HG03066 (cell line): ENCODE measurements around the gene PAX8.

ENCODE experiments used
- ATAC-seq: cut with Tn5 transposase; IDR thresholded peaks from one replicate; pipeline ENCODE4 v1.9.1; 2021; ENCODE audit warnings: low read depth; ENCODE audit not compliant: unreplicated experiment

Gene PAX8

GRCh38 chr2:113268621-113269360, 9.9 kb downstream of the PAX8 start:
- no peak for ATAC-seq

- ATAC-seq, result no peak
Observed at GRCh38 chr2:113266431-113266830, 12.3 kb downstream of the PAX8 start.

GRCh38 chr2:113264713-113265403, 13.9 kb downstream of the PAX8 start:
- no peak for ATAC-seq

GRCh38 chr2:113263546-113263945, 15.2 kb downstream of the PAX8 start:
- ATAC-seq, result no peak

GRCh38 chr2:113260991-113261390, 17.7 kb downstream of the PAX8 start:
- no peak for ATAC-seq

GRCh38 chr2:113258471-113259147, 20.1 kb downstream of the PAX8 start:
- no peak for ATAC-seq

- no peak for ATAC-seq
Observed at GRCh38 chr2:113257516-113258264, 21.0 kb downstream of the PAX8 start.

- ATAC-seq, result no peak
Observed at GRCh38 chr2:113255140-113256070, 23.3 kb downstream of the PAX8 start.

GRCh38 chr2:113253453-113253852, 25.3 kb downstream of the PAX8 start:
- no peak for ATAC-seq

- no peak for ATAC-seq
Observed at GRCh38 chr2:113252047-113252590, 26.6 kb downstream of the PAX8 start.

- no peak for ATAC-seq
Observed at GRCh38 chr2:113251118-113251517, 27.6 kb downstream of the PAX8 start.

- ATAC-seq, result peak; percentile 68
Observed at GRCh38 chr2:113248997-113249770, 29.5 kb downstream of the PAX8 start.

- no peak for ATAC-seq
Observed at GRCh38 chr2:113246606-113247005, 32.1 kb downstream of the PAX8 start.

GRCh38 chr2:113245276-113245711, 33.4 kb downstream of the PAX8 start:
- ATAC-seq, result no peak

- no peak for ATAC-seq
Observed at GRCh38 chr2:113242327-113242726, 36.4 kb downstream of the PAX8 start.

- ATAC-seq, result no peak
Observed at GRCh38 chr2:113240915-113241911, 37.5 kb downstream of the PAX8 start.

- ATAC-seq, result no peak
Observed at GRCh38 chr2:113240150-113240914, 38.4 kb downstream of the PAX8 start.
